Frontal cortex (tissue), 4 donors: ENCODE data around the gene ARHGAP22. TPM values are rescaled to one million over a fixed set of nuclear protein-coding genes. Genes with fewer than 3 reads are reported as not detected.

Experiments used
- DNase-seq, 2 donors: peaks; one replicate each; pipeline ENCODE4 v3.0.0; 2012; ENCODE audit warnings: low spot score in 2 of 2
- FAIRE-seq: peaks from 2 replicates; lab custom pipeline; 2012; peaks lifted over from hg19 to GRCh38; lab: Jason Lieb, UNC
- small RNA-seq: library from RNA; depleted of rRNA; stranded (forward); fragments of <200 nt; gene quantifications from one replicate; pipeline ENCODE3, GENCODE V24; 2014
- total RNA-seq: library from RNA; depleted of rRNA; stranded (reverse); fragments of >200 nt; gene quantifications from one replicate; pipeline ENCODE4 v1.2.3, GENCODE V29; 2014
- donor health status: control.
- donor health status: control.
- donor health status: control.

The ARHGAP22 gene
- total RNA-seq, 1 donor from 2014 or later, result 1.6 TPM

GRCh38 chr10:48417374-48417773 is 187.5 kb downstream of the ARHGAP22 start:
- DNase-seq (no peak), FAIRE-seq (no peak)

GRCh38 chr10:48416584-48417232 is 188.2 kb downstream of the ARHGAP22 start:
- DNase-seq (no peak), FAIRE-seq (no peak)

GRCh38 chr10:48414778-48415177 is 190.1 kb downstream of the ARHGAP22 start:
- DNase-seq (no peak), FAIRE-seq (no peak)

GRCh38 chr10:48414160-48414559 is 190.7 kb downstream of the ARHGAP22 start:
- FAIRE-seq, result peak; percentile 23
- no peak for DNase-seq

- no peak for DNase-seq
- FAIRE-seq, result no peak
These were observed 191.9 kb downstream of the ARHGAP22 start for GRCh38 chr10:48412933-48413332.

GRCh38 chr10:48412081-48412480 is 192.8 kb downstream of the ARHGAP22 start:
- FAIRE-seq, result no peak
- no peak for DNase-seq

GRCh38 chr10:48411510-48411909 is 193.4 kb downstream of the ARHGAP22 start:
- DNase-seq, result no peak
- FAIRE-seq, result no peak

GRCh38 chr10:48410503-48410902 is 194.4 kb downstream of the ARHGAP22 start:
- no peak for FAIRE-seq
- DNase-seq, result no peak

GRCh38 chr10:48406658-48407057 is 198.2 kb downstream of the ARHGAP22 start:
- DNase-seq (no peak), FAIRE-seq (no peak)

- DNase-seq, result no peak
- no peak for FAIRE-seq
These were observed 198.7 kb downstream of the ARHGAP22 start for GRCh38 chr10:48406204-48406603.

- DNase-seq (no peak), FAIRE-seq (no peak)
These were observed 200.2 kb downstream of the ARHGAP22 start for GRCh38 chr10:48404646-48405045.

- no peak for DNase-seq
- no peak for FAIRE-seq
These were observed 204.0 kb downstream of the ARHGAP22 start for GRCh38 chr10:48400850-48401220.

GRCh38 chr10:48400129-48400849 is 204.6 kb downstream of the ARHGAP22 start:
- FAIRE-seq, result no peak
- DNase-seq, result no peak

- FAIRE-seq (no peak), DNase-seq (no peak)
These were observed 205.3 kb downstream of the ARHGAP22 start for GRCh38 chr10:48399551-48399950.

- no peak for DNase-seq
- FAIRE-seq, result no peak
These were observed 205.8 kb downstream of the ARHGAP22 start for GRCh38 chr10:48399056-48399541.

- DNase-seq, result no peak
- FAIRE-seq, result no peak
These were observed 206.6 kb downstream of the ARHGAP22 start for GRCh38 chr10:48398261-48398660.

Small RNAs within 50 kb of the gene (small RNA-seq; reads per million reads assigned to genes)
- not detected for gene AC016397.1

Other genes with a start within 250 kb of the ARHGAP22 start
- gene WDFY4, start 79.8 kb upstream of the ARHGAP22 start, total RNA-seq, result 0.41 TPM